Measurements from ENCODE around the gene SENP2.
"Not testable (repeated sequence)": the region's sequence is repeated elsewhere in the genome, so short reads cannot be mapped to it uniquely, and the experiment has no call there.

SENP2 gene

DNA sequence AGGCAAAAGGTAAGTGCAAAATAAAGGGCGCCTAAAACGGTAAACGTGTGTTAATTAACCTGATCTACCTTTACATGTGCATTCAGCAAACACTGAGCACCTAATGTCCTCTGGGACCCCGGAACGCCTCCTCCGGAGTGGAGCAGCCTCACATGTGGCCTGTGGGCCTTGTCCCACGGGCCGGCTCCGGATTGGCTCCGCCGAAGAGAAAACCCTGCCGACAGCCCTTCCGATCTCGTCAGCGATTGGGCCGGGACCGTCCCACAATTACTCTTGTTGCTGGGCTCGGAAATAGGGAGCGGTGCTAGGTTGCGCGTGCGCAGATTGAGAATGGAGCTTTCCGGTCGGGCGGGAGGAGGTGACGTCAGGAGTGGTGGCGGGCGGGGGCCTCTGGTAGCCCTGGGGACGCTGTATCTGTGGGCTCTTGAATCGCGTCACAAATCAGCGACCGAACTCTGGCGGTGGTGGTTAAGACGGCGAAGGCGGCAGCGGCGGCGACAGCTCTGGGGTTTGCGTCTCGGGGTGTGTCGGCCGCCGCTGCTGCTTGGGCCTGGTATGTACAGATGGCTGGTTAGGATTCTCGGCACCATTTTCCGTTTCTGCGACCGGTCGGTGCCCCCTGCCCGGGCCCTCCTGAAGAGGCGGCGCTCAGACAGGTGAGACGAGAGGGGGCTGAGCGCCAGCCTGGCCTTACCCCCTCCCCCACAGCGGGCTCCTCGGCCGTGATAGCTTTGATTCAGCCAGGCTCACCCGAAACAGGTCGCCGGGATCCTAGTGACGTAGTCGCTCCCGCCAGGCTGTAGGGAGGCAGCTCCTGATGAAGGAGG, at the start of gene SENP2:
Gene SENP2 (plus strand): TSS at position 437 of the 827 bp plus-strand sequence. CDS start 119 bp downstream, at position 556.
- peak; percentile 99 for DNase-seq

GRCh38 chr3:185537369-185537970, 48.6 kb upstream of the SENP2 start:
- DNase-seq = no peak

DNA sequence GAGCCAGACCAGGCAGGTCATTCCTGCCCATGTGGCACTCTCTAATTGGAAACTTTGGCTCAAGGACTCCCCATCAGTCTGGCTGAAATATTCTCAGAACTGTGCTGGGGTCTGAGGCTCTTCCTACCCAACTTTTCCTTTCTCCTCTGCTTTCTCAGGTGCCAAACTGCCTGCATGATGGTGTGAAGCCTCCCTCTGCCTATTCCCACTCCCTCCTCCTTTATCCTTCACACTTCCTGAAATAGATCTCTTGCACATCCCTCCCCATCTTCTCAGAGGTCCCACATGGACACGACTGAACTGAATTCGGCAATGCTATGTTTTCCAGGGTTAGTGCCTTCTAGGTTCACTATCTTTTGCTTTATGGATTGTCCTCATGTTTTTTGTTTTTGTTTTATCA, 46.2 kb upstream of the SENP2 start:
- no peak for DNase-seq

DNA sequence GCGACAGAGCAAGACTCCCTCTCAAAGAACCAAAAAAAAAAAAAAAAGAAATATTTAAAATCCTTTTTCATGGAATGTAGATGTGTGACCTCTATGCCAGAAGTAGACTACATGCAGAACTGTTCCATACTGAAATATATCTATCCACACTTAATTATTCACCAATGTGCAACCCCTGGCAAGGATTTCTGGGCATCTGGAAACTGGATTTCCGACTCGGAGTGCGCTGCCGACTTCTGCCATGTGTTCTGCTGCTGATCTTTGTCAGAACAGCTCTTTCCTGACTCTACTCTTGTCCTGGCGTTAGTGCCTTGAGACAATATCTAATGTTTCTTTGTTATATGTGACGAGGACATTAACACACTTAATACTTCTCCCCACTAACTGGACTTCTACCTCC, 45.4 kb upstream of the SENP2 start:
- DNase-seq = no peak

GRCh38 chr3:185549122-185549521, 37.0 kb upstream of the SENP2 start:
- no peak for DNase-seq

- no peak for DNase-seq
These were observed 36.4 kb upstream of the SENP2 start for GRCh38 chr3:185549651-185550111.

DNA sequence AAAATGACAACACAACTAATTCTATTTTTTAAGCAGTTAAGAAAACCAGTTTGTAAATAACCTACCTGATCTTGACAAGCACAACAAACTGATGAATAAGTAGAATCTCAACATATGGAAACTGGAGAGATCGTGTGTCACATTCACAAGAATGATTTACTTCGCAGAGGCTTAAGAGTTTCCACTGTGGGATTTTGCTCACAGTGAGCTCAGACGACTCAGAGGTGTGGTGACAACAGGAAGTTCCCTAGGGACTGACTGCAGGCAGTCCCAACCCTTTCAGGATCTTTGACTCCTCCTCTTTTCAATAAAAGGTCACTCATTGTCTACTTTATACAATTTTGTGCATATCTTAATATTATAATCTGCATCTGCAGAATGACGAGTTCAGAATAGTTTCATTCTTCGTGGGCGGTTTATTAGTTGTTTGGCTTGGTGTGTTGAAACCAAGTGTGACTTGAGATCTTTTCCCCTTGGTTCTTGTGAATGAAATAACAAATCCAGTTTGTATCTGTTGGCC, 33.7 kb upstream of the SENP2 start, which contains the start of gene LIPH:
Gene LIPH (minus strand): TSS at position 231 of the 520 bp plus-strand sequence. CDS start 117 bp downstream, at position 114.
- DNase-seq = no peak

DNA sequence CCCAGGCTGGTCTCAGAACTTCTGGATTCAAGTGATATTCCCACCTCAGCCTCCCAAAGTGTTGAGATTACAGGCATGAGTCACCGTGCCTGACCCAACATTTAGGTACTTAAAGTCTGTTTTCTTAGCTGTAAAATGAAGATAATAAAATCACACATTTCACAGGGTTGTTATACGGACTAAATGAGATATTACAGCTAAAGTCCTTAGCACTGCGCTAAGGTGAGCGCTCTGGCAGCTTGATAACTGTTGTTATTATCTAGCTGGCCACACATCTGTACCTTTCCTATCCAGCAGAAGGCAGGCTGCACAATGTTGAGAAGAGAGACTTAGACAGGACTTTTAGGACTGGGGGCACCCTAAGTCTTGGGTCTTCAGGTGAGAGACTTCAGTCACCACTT, 31.0 kb upstream of the SENP2 start:
- DNase-seq = no peak

- no peak for DNase-seq
These were observed 30.2 kb upstream of the SENP2 start for GRCh38 chr3:185555860-185556347.

DNA sequence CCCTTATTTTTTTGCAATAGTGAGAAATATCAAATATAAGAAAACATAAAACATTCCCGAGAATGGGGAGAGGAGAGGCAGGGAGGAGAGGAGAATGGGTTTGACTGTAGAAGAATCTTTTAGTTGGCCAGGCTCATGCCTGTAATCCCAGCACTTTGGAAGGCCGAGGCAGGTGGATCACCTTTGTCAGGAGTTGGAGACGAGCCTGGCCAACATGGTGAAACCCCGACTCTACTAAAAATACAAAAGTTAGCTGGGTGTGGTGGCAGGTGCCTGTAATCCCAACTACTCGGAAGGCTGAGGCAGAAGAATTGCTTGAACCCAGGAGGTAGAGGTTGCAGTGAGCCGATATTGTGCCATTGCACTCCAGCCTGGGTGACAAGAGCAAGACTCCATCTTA, 29.5 kb upstream of the SENP2 start:
- DNase-seq = not testable (repeated sequence)

DNA sequence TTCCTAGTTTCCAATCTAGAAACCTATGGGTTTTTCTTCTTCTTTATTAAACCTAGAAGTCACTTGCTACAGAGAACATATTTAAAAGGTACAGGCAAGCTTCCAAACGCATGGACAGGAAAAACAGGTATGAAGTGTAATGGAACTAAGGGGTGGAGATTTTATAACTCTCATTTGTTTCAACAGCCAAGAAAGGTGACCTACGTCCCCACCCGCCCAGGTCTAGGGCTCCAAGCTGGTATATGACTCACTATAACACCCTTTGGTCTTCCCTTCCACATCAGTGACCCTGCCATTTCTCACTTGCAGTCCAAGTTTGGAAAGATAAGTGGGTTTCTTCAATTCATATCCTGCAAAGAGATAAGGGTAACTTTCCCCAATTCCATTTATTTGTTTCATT, 27.7 kb upstream of the SENP2 start:
- no peak for DNase-seq

DNA sequence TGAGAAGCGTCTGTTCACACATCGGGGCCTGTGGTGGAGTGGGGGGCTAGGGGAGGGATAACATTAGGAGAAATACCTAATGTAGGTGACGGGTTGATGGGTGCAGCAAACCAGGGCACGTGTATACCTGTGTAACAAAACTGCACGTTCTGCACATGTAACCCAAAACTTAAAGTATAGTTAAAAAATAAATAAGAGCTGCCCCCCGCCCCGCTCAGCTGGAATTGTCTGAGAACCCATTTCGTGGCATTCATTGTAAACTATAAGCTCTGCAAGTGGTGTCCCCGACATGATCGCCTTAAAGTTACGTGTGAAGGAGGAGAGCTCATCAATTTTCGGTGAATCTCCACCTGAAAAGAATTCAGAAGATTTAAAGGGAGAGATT, 26.4 kb upstream of the SENP2 start:
- no peak for DNase-seq

GRCh38 chr3:185560676-185561075, 25.4 kb upstream of the SENP2 start:
- no peak for DNase-seq

DNA sequence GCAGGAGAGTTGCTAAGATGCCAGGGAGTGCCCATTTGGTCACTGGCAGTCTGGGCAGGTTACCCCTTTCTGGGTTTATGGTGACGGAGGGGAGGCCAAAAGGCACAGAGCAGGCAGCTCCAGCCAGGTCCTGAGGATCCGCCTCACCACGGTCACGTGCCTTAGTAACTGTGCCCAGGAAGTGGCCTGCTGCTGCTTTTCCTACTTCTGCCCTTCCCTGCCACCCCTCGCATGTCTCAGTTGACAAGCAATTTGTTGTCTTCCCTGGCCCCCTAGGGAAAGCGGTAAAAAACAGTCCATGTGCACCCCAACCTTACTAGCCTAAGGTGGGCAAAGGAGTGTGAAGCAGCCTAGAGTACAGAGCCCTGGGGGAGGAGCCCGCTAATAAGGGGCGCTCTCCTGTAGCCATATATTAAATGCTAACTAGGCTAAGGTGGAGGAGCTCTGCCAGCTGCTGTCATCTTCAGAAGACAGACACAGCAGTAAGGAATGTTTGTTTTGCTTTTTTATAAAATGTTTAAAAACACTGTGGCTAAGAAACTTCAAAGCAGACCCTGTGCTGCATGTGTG, 24.6 kb upstream of the SENP2 start:
- no peak for DNase-seq

DNA sequence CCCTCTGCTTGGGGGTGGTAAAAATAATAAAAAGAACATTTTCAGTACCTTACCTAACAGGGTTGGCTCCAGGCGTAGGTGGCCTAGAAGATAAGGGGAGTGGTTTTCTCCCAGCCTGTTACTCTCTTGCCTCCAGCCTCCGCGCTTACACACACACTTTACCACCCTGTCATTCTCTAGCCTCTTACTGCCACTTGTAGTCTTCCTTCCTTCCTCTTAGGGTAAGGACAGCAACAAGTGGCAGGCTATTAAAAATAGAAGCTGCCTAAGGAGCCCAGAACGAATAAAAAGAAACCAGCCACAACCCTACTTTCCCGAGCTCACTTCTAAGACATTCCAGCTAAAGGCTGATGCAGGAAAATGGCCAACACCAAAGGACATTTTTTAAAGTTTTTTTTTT, 24.1 kb upstream of the SENP2 start:
- no peak for DNase-seq

- DNase-seq = no peak
These were observed 13.9 kb upstream of the SENP2 start for GRCh38 chr3:185572183-185572582.

- DNase-seq = not testable (repeated sequence)
These were observed 10.8 kb upstream of the SENP2 start for GRCh38 chr3:185575108-185575869.

DNA sequence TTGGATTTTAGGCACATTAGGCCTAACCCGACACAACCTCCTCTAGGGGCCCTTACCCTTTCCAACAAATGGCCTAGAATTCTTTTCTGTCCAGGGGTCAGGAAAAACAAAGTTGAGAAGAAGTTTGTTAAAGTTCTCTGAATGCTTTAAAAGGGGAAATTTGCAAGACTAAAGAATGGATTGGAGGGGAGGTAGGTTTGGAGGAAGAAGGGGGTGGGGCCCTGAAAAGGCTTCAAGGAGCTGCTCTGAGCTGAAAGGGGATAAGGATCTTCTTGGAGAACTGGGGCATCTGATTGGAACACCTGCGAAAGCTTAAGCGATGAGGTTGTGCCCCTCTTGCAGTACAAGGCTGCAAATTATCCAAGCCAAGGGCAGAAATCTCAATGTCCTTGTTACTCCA, 3.9 kb upstream of the SENP2 start:
- DNase-seq = no peak

- no peak for DNase-seq
These were observed 3.2 kb upstream of the SENP2 start for GRCh38 chr3:185582871-185583270.

DNA sequence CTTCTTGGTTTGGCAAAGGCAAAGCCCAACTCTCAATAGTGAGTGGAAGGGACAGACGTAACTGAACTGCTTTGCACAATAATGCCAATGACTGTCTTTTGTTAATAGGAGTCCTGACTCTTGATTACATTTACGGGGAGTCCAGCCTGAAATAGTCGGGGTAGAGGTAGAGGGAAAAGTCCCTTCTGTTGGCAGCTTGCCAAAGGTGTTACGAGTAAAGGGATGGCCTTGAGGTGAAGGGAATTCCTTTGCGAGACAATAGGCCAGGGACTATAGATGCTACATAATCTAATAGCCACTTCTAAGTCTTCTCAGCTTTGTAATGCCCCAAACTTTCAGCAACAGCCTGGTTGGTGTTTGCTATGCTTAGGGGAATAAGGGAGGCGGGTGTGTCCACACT, 2.2 kb upstream of the SENP2 start:
- DNase-seq = no peak

- DNase-seq = no peak
These were observed 1.4 kb upstream of the SENP2 start for GRCh38 chr3:185584686-185585085.

DNA sequence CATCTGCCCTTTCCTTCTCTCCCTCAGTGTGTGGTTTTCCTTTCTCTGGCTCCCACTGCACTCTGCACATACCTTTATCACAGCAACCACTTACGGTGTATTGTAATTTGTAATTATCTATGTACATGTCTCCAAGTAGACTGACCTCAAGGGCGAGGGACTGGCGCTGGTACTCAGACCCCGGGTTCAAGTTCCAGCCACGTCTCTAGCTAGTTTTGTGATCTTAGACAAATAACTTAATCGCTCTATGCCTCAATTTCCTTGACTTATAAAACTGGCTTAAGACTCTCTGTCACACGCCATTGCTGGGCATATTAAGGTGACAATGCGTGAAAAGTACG, 607 bp upstream of the SENP2 start:
- DNase-seq = no peak

GRCh38 chr3:185586686-185587039, 568 bp downstream of the SENP2 start:
- DNase-seq = no peak
